GM12878 (cell line): Measurements from ENCODE around the gene TCF7. TPM values are rescaled to one million over a fixed set of nuclear protein-coding genes. Genes with fewer than 3 reads are reported as not detected.

Experiments used
- ATAC-seq: fragments of 200-7000 bp; cut with Tn5 transposase; 3 replicates; pipeline ENCODE4 v1.9.1; 2020; ENCODE audit warnings: mild to moderate bottlenecking, moderate library complexity
- BruUV-seq: library from RNA; stranded (reverse); fragments of 400-500 nt; replicated peaks from 2 replicates; lab custom pipeline; 2021; lab: Mats Ljungman, UMichigan
- CTCF ChIA-PET: fragments of 300-600 bp; sonication (Branson Sonifier 250); formaldehyde crosslinking; extraction: SDS; loops from one replicate; lab custom pipeline; 2021; ENCODE audit warnings: inconsistent platforms; lab: Yijun Ruan, JAX
- POLR2A ChIA-PET: fragments of 350-600 bp; formaldehyde crosslinking; extraction: SDS; loops from one replicate; lab custom pipeline; 2021; ENCODE audit warnings: inconsistent platforms; lab: Charles Lee
- RAD21 ChIA-PET: fragments of 300-600 bp; sonication (Branson Sonifier 250); formaldehyde crosslinking; loops from one replicate; lab custom pipeline; 2023; ENCODE audit warnings: antibody characterized with exemption; ENCODE audit not compliant: unreplicated experiment; lab: Charles Lee
- SMC1A ChIA-PET: fragments of 300-600 bp; sonication (Branson Sonifier 250); formaldehyde crosslinking; loops from one replicate; lab custom pipeline; 2023; ENCODE audit not compliant: unreplicated experiment, uncharacterized antibody; lab: Charles Lee
- DNase-seq: peaks from one replicate; pipeline ENCODE4 v3.0.0-alpha.2; 2011; ENCODE audit warnings: low read depth, low spot score
- FAIRE-seq: peaks from 3 replicates; lab custom pipeline; 2011; peaks lifted over from hg19 to GRCh38; lab: Jason Lieb, UNC
- H2AFZ ChIP-seq: 2 replicates; pipeline ENCODE4 v1.6.0; 2011; ENCODE audit warnings: low read depth, low read length, control low read depth; ENCODE audit not compliant: control insufficient read depth
- H3K27ac ChIP-seq: 2 replicates; pipeline ENCODE4 v1.5.1; 2011; ENCODE audit warnings: control low read depth; ENCODE audit not compliant: control insufficient read depth, insufficient read depth
- H3K27me3 ChIP-seq, 2 experiments: replicated peaks in 1 of 2; 2 replicates each; pipeline versions ENCODE4 v1.6.0 to v1.6.1; 2011; ENCODE audit warnings: low read length in 1 of 2; ENCODE audit not compliant: control insufficient read depth in 2 of 2, insufficient read depth in 2 of 2
- H3K36me3 ChIP-seq, 2 experiments: 2 replicates each; pipeline ENCODE4 v1.5.1; 2011; ENCODE audit warnings: low read length in 1 of 2; ENCODE audit not compliant: control insufficient read depth in 2 of 2, insufficient read depth in 2 of 2
- H3K4me1 ChIP-seq: 2 replicates; pipeline ENCODE4 v1.6.1; 2011; ENCODE audit warnings: mild to moderate bottlenecking, low read length, moderate library complexity, mixed read lengths; ENCODE audit not compliant: control insufficient read depth, insufficient read depth
- H3K4me2 ChIP-seq: 2 replicates; pipeline ENCODE4 v1.6.0; 2011; ENCODE audit warnings: control low read depth; ENCODE audit not compliant: control insufficient read depth, insufficient read depth
- H3K4me3 ChIP-seq: fragments of 200-600 bp; sonication (generic); 2 replicates; pipeline ENCODE4 v1.5.1; 2016
- H3K79me2 ChIP-seq: 2 replicates; pipeline ENCODE4 v1.6.0; 2011; ENCODE audit warnings: low read length; ENCODE audit not compliant: control insufficient read depth, insufficient read depth
- H3K9ac ChIP-seq: 2 replicates; pipeline ENCODE4 v1.8.0; 2011; ENCODE audit warnings: low read length, control low read depth, mixed read lengths; ENCODE audit not compliant: control insufficient read depth, insufficient read depth
- H3K9me3 ChIP-seq: replicated peaks from 3 replicates; pipeline ENCODE4 v1.5.1; 2011; ENCODE audit warnings: mild to moderate bottlenecking, low read length; ENCODE audit not compliant: control insufficient read depth, insufficient read depth
- H4K20me1 ChIP-seq: 2 replicates; pipeline ENCODE4 v1.6.0; 2011; ENCODE audit not compliant: control insufficient read depth, insufficient read depth
- BHLHE40 ChIP-seq, 2 experiments: fragments of 450-650 bp in 1 of 2; IDR thresholded peaks; 2 replicates each; pipeline ENCODE4 v1.6.1; 2011 to 2017; ENCODE audit warnings: low read depth in 2 of 2, borderline replicate concordance in 1 of 2, improper control_type of control experiment in 1 of 2, low read length in 1 of 2, mild to moderate bottlenecking in 1 of 2
- EZH2 ChIP-seq: IDR thresholded peaks from 2 replicates; pipeline ENCODE4 v1.6.1; 2012; ENCODE audit warnings: low read depth, mild to moderate bottlenecking, control low read depth, inconsistent platforms, low read length, borderline replicate concordance; ENCODE audit not compliant: control insufficient read depth
- MLLT1 ChIP-seq: fragments of 450-650 bp; IDR thresholded peaks from 2 replicates; pipeline ENCODE4 v1.6.1; 2016; ENCODE audit warnings: mild to moderate bottlenecking
- PAX5 ChIP-seq: IDR thresholded peaks from 2 replicates; pipeline ENCODE4 v1.6.1; 2011; ENCODE audit warnings: low read depth, low read length, borderline replicate concordance
- POU2F2 ChIP-seq: IDR thresholded peaks from 3 replicates; pipeline ENCODE4 v1.6.1; 2011; ENCODE audit warnings: low read depth, mild to moderate bottlenecking, low read length, borderline replicate concordance
- WGBS: methylation state at CpG from one replicate; pipeline ENCODE4 v1.1.6; 2016; ENCODE audit warnings: low lambda C conversion rate; ENCODE audit not compliant: insufficient replicate concordance, insufficient coverage; ENCODE audit errors: missing lambda C conversion rate; 5-methylcytosine and 5-hydroxymethylcytosine counted together
- in situ Hi-C: fragments of 300-500 bp; cut with MboI; formaldehyde crosslinking; loops from 9 replicates; pipeline ENCODE4 v1.14.3; 2018; ENCODE audit warnings: mixed read lengths
- intact Hi-C: fragments of 100-400 bp; cut with micrococcal nuclease; formaldehyde crosslinking; loops from one replicate; pipeline ENCODE4 v1.14.2; 2022; ENCODE audit not compliant: unreplicated experiment
- polyA plus RNA-seq, 11 experiments: library from polyadenylated mRNA; depleted of rRNA in 4 of 11; unstranded in 6 of 11; stranded (reverse) in 5 of 11; fragments of >200 nt; fragmentation: Nextera tagmentation in 4 of 11; fragmentation: Illumina TruSeq in 1 of 11; extraction: Ambion mirVana in 4 of 11; extraction: Trizol in 1 of 11; gene quantifications; 1 replicate in 1 of 11; 2 replicates in 10 of 11; pipeline versions ENCODE4 v1.2.1 to v1.2.3, GENCODE V29; 2011 to 2016; ENCODE audit warnings: inconsistent platforms in 2 of 11, missing spikeins in 2 of 11, low read depth in 1 of 11
- total RNA-seq, 4 experiments: library from RNA; depleted of rRNA in 3 of 4; stranded (reverse); fragments of >200 nt in 3 of 4; fragmentation: Illumina TruSeq in 1 of 4; extraction: Trizol in 1 of 4; gene quantifications; 2 replicates each; pipeline versions ENCODE4 v1.2.1 to v1.2.3, GENCODE V29; 2013 to 2021

TCF7 gene
- total and polyA plus RNA-seq, 10 of the 15 experiments (the other 5 are each of a cell fraction or from before 2014, with no cell fraction given) = 10.0 to 60.2 (median 23.6) TPM

- H4K20me1 ChIP-seq = no peaks in the 10 kb centered on the region
- ATAC-seq (no peak), DNase-seq (no peak)
- RAD21 ChIA-PET = interaction anchor here (1.3 to 10.8 kb wide), 3 partner anchors 11 to 76 kb away, joined by 6 to 123 read pairs (median 90); no protein-coding TSS in a partner anchor
- in situ Hi-C loops = no loop called here
- TF ChIP-seq EZH2 (no peak), MLLT1 (peak; percentile 22)
- TF ChIP-seq, all 136 proteins: peak for 1
- H3K4me3 ChIP-seq = peak overlapping the region; percentile 83
- H3K4me2 ChIP-seq = peak overlapping the region; percentile 80
- H3K9me3 ChIP-seq = no peaks in the 10 kb centered on the region
- ChIA-PET POLR2A (interaction anchor here (1.0 to 11.6 kb wide), 2 partner anchors 16 to 42 kb away, joined by 3 to 291 read pairs; no protein-coding TSS in a partner anchor), SMC1A (interaction anchor here (11.4 kb wide), 1 partner anchor 15 kb away, joined by 152 read pairs; no protein-coding TSS in a partner anchor), CTCF (interaction anchor here (1.2 to 10.7 kb wide), 3 partner anchors 14 to 76 kb away, joined by 11 to 88 read pairs (median 23); no protein-coding TSS in a partner anchor)
- WGBS = 30% methylated on average over 13 of the region's 13 CpGs
- H3K36me3 ChIP-seq = peaks cover 0 to 3% of the 10 kb centered on the region in 2 experiments; a peak in 1 of 4 replicates
- H3K27me3 ChIP-seq = no peaks in the 10 kb centered on the region; a peak in 1 of 4 replicates
- intact Hi-C loops = loop anchor here (2.0 kb wide), 1 partner anchor 17 kb away; no protein-coding TSS in a partner anchor
- H3K79me2 ChIP-seq = peaks cover 23% of the 10 kb centered on the region
- peak overlapping the region; percentile 67; the same call in 1 of the 2 replicates for H3K9ac ChIP-seq
- FAIRE-seq = no peak
- H3K4me1 ChIP-seq = peaks cover 30% of the 10 kb centered on the region
- BruUV-seq = no TSS peak
- H3K27ac ChIP-seq = no peak overlapping the region
- no peak overlapping the region for H2AFZ ChIP-seq
Observed at GRCh38 chr5:134115806-134116175, 1.3 kb downstream of the TCF7 start.

GRCh38 chr5:134116286-134116685 is 1.8 kb downstream of the TCF7 start:
- Histone ChIP-seq H3K36me3 (peaks cover 0 to 3% of the 10 kb centered on the region in 2 experiments; a peak in 1 of 4 replicates), H2AFZ (no peak overlapping the region), H3K4me2 (peak overlapping the region; percentile 80), H3K9ac (peak overlapping the region; percentile 15; the same call in 1 of the 2 replicates), H3K9me3 (no peaks in the 10 kb centered on the region), H3K79me2 (peaks cover 23% of the 10 kb centered on the region), H3K4me1 (peaks cover 25% of the 10 kb centered on the region), H3K4me3 (peak overlapping the region; percentile 83; the same call in 1 of the 2 replicates), H4K20me1 (no peaks in the 10 kb centered on the region), H3K27me3 (no peaks in the 10 kb centered on the region; a peak in 1 of 4 replicates)
- CTCF ChIA-PET = interaction anchor here (0.9 to 10.7 kb wide), 4 partner anchors 9 to 76 kb away, joined by 4 to 88 read pairs (median 17); no protein-coding TSS in a partner anchor
- no peak for ATAC-seq
- intact Hi-C loops (no loop called here), in situ Hi-C loops (no loop called here)
- no peak for FAIRE-seq
- POLR2A ChIA-PET = interaction anchor here (1.0 to 11.6 kb wide), 4 partner anchors 9 to 106 kb away, joined by 3 to 291 read pairs (median 3); no protein-coding TSS in a partner anchor
- DNase-seq = no peak
- 81% methylated on average over 10 of the region's 10 CpGs for WGBS
- RAD21 ChIA-PET = interaction anchor here (0.6 to 10.8 kb wide), 4 partner anchors 10 to 77 kb away, joined by 3 to 123 read pairs (median 48); no protein-coding TSS in a partner anchor
- peak in 1 of 2 experiments; percentile 29; a peak in 1 of 4 replicates for TF ChIP-seq BHLHE40 (IDR thresholded peaks at IDR 0.05; ENCODE audit: borderline replicate concordance in 1 of 2, low read depth in 2 of 2, low read length in 1 of 2)
- peak; percentile 46; the same call in 1 of the 2 replicates for TF ChIP-seq PAX5
- TF ChIP-seq POU2F2 = no peak
- TF ChIP-seq, all 136 proteins: peak for 2
- no TSS peak for BruUV-seq
- no peak overlapping the region for H3K27ac ChIP-seq
- SMC1A ChIA-PET = interaction anchor here (1.4 to 11.4 kb wide), 2 partner anchors 16 to 77 kb away, joined by 3 to 152 read pairs; no protein-coding TSS in a partner anchor
